GM23338 (cell line): ENCODE results near the gene HTRA1. TPM values are rescaled to one million over a fixed set of nuclear protein-coding genes. Genes with fewer than 3 reads are reported as not detected.
A peak's percentile ranks its signal among the peaks of the same experiment; 100 is the strongest.

Experiments used
- ATAC-seq: fragments of 200-7000 bp; cut with Tn5 transposase; 3 replicates; pipeline ENCODE4 v1.9.1; 2020
- DNase-seq: peaks from one replicate; pipeline ENCODE4 v3.0.0-alpha.2; 2015; ENCODE audit warnings: low spot score
- H2AFZ ChIP-seq: fragments of 200-600 bp; sonication (generic); 2 replicates; pipeline ENCODE4 v1.8.0; 2016; ENCODE audit warnings: antibody characterized with exemption, mild to moderate bottlenecking, moderate library complexity
- H3F3A ChIP-seq: fragments of 200-600 bp; sonication (generic); replicated peaks from 2 replicates; pipeline ENCODE4 v1.8.0; 2017; ENCODE audit warnings: antibody characterized with exemption, mixed run types, low read depth
- H3K27ac ChIP-seq: fragments of 200-600 bp; sonication (generic); 2 replicates; pipeline ENCODE4 v1.6.1; 2016; ENCODE audit warnings: low read depth
- H3K27me3 ChIP-seq: fragments of 200-600 bp; sonication (generic); 2 replicates; pipeline ENCODE4 v1.8.0; 2016; ENCODE audit warnings: mild to moderate bottlenecking, mixed run types, moderate library complexity; ENCODE audit not compliant: insufficient read depth
- H3K36me3 ChIP-seq: fragments of 200-600 bp; sonication (generic); 2 replicates; pipeline ENCODE4 v1.8.0; 2016; ENCODE audit warnings: mild to moderate bottlenecking; ENCODE audit not compliant: insufficient read depth
- H3K4me1 ChIP-seq: fragments of 200-600 bp; sonication (generic); 2 replicates; pipeline ENCODE4 v1.8.0; 2016; ENCODE audit warnings: mild to moderate bottlenecking, moderate library complexity; ENCODE audit not compliant: insufficient read depth
- H3K4me2 ChIP-seq: fragments of 200-600 bp; sonication (generic); 2 replicates; pipeline ENCODE4 v1.7.1; 2017; ENCODE audit warnings: mixed run types
- H3K4me3 ChIP-seq: fragments of 200-600 bp; sonication (generic); 2 replicates; pipeline ENCODE4 v1.6.1; 2016; ENCODE audit warnings: mixed run types
- H3K79me2 ChIP-seq: fragments of 200-600 bp; sonication (generic); replicated peaks from 2 replicates; pipeline ENCODE4 v1.8.0; 2017; ENCODE audit warnings: mild to moderate bottlenecking; ENCODE audit not compliant: insufficient read depth
- H3K9me2 ChIP-seq: fragments of 200-600 bp; sonication (generic); 2 replicates; pipeline ENCODE4 v1.8.0; 2017; ENCODE audit not compliant: insufficient read depth
- H4K20me1 ChIP-seq: fragments of 200-600 bp; sonication (generic); replicated peaks from 2 replicates; pipeline ENCODE4 v1.8.0; 2017; ENCODE audit warnings: mild to moderate bottlenecking; ENCODE audit not compliant: insufficient read depth
- H3K27ac Mint-ChIP-seq: 2 replicates; pipeline ENCODE4 v1.8.0; 2020; ENCODE audit warnings: inconsistent platforms, mild to moderate bottlenecking, moderate library complexity, mixed read lengths
- H3K27me3 Mint-ChIP-seq: 3 replicates; pipeline ENCODE4 v1.8.0; 2022; ENCODE audit warnings: low read depth, mild to moderate bottlenecking, moderate library complexity, mixed read lengths, inconsistent platforms; ENCODE audit not compliant: insufficient read depth, poor library complexity
- H3K36me3 Mint-ChIP-seq: 3 replicates; pipeline ENCODE4 v1.8.0; 2021; ENCODE audit warnings: low read depth, mild to moderate bottlenecking, inconsistent platforms, moderate library complexity, mixed read lengths
- H3K4me1 Mint-ChIP-seq: 3 replicates; pipeline ENCODE4 v1.8.0; 2020; ENCODE audit warnings: mild to moderate bottlenecking, inconsistent platforms, mixed read lengths
- H3K4me3 Mint-ChIP-seq: 3 replicates; pipeline ENCODE4 v1.8.0; 2021; ENCODE audit warnings: moderate library complexity, mild to moderate bottlenecking, inconsistent platforms, mixed read lengths
- H3K9me3 Mint-ChIP-seq: 3 replicates; pipeline ENCODE4 v1.8.0; 2020; ENCODE audit warnings: moderate library complexity, mild to moderate bottlenecking, inconsistent platforms, mixed read lengths
- CREB1 ChIP-seq: fragments of 250-450 bp; sonication (Bioruptor Pico); IDR thresholded peaks from 2 replicates; pipeline ENCODE4 v1.5.0; 2020; ENCODE audit warnings: low read depth, mild to moderate bottlenecking, moderate library complexity
- EZH2 ChIP-seq: fragments of 200-600 bp; sonication (generic); IDR thresholded peaks from one replicate; pipeline ENCODE4 v1.8.0; 2017; ENCODE audit warnings: antibody characterized with exemption, mild to moderate bottlenecking, low read depth; ENCODE audit not compliant: unreplicated experiment
- NANOG ChIP-seq: IDR thresholded peaks from 2 replicates; pipeline ENCODE4 v1.6.1; 2016; ENCODE audit warnings: antibody characterized with exemption, borderline replicate concordance
- STAT1 ChIP-seq: IDR thresholded peaks from one replicate; pipeline ENCODE4 v1.6.1; 2016; ENCODE audit warnings: antibody characterized with exemption; ENCODE audit not compliant: unreplicated experiment
- ZNF114 ChIP-seq: fragments of 250-450 bp; sonication (Bioruptor Pico); IDR thresholded peaks from 2 replicates; pipeline ENCODE4 v1.5.0; 2020; ENCODE audit warnings: mild to moderate bottlenecking, moderate library complexity
- ZNF331 ChIP-seq: fragments of 250-450 bp; sonication (Bioruptor Pico); IDR thresholded peaks from 2 replicates; pipeline ENCODE4 v1.5.0; 2020; ENCODE audit warnings: low read depth, mild to moderate bottlenecking, moderate library complexity
- polyA plus RNA-seq: library from polyadenylated mRNA; unstranded; fragments of >200 nt; fragmentation: Nextera tagmentation; extraction: Ambion mirVana; gene quantifications from 2 replicates; pipeline ENCODE4 v1.2.1, GENCODE V29; 2016
- total RNA-seq: library from RNA; depleted of rRNA; stranded (reverse); fragments of >200 nt; shearing (Covaris generic); gene quantifications from 2 replicates; pipeline ENCODE4 v1.2.3, GENCODE V29; 2014
- TF ChIP-seq, protein P1 (sequence below): IDR thresholded peaks from 2 replicates; pipeline ENCODE4 v1.6.1; 2016; ENCODE audit warnings: antibody characterized with exemption

The HTRA1 gene
- total and polyA plus RNA-seq, 2 experiments from 2014 or later: 8.1 to 16.1 TPM

DNA sequence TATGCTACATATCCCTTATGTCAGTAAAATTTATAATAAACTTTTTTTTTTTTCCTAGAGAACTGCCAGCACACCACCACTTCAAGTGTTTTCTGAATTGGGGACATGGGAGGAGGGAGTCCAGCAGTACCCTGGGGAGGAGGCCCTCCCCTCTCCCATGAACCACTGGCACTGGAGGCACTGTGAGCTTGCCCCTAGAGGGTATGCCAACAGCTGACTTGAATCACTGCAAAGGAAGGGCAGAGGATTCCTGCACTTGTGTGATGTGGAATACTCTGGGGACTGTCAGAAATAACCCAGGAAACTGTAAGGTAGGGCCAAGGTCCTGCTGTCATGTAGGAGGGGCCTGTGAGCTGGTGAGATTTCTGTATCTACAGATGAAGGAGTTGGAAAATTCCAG lies 15.4 kb upstream of the HTRA1 start:
- no peak for DNase-seq

GRCh38 chr10:122446668-122447423 lies 14.5 kb upstream of the HTRA1 start:
- Mint-ChIP-seq H3K4me3 (no peak overlapping the region), H3K9me3 (peaks cover 20% of the 10 kb centered on the region; the same call in 2 of the 3 replicates), H3K36me3 (peaks cover 10% of the 10 kb centered on the region), H3K27me3 (no peaks in the 10 kb centered on the region), H3K27ac (no peak overlapping the region), H3K4me1 (no peaks in the 10 kb centered on the region; the same call in 2 of the 3 replicates)
- DNase-seq (peak; percentile 30), ATAC-seq (peak; percentile 57)
- H3K27me3 ChIP-seq: no peaks in the 10 kb centered on the region
- no peak overlapping the region for H3K4me2 ChIP-seq
- no peak overlapping the region for H2AFZ ChIP-seq
- no peaks in the 10 kb centered on the region for H3F3A ChIP-seq
- H3K79me2 ChIP-seq: no peaks in the 10 kb centered on the region
- H4K20me1 ChIP-seq: no peaks in the 10 kb centered on the region
- H3K4me3 ChIP-seq: no peak overlapping the region
- no peaks in the 10 kb centered on the region for H3K9me2 ChIP-seq
- TF ChIP-seq NANOG (no peak), ZNF114 (CRISPR knock-in tag) (no peak), CREB1 (CRISPR knock-in tag) (no peak)
- TF ChIP-seq, protein P1, sequence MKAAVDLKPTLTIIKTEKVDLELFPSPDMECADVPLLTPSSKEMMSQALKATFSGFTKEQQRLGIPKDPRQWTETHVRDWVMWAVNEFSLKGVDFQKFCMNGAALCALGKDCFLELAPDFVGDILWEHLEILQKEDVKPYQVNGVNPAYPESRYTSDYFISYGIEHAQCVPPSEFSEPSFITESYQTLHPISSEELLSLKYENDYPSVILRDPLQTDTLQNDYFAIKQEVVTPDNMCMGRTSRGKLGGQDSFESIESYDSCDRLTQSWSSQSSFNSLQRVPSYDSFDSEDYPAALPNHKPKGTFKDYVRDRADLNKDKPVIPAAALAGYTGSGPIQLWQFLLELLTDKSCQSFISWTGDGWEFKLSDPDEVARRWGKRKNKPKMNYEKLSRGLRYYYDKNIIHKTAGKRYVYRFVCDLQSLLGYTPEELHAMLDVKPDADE: no peak
- H3K36me3 ChIP-seq: no peaks in the 10 kb centered on the region; the same call in 1 of the 2 replicates
- no peak overlapping the region for H3K27ac ChIP-seq
- H3K4me1 ChIP-seq: peaks cover 4% of the 10 kb centered on the region; the same call in 1 of the 2 replicates

More for the DNA sequence above, 15.4 kb upstream of the HTRA1 start:
- H3K27me3 Mint-ChIP-seq: no peaks in the 10 kb centered on the region
- no peak overlapping the region for H3K4me2 ChIP-seq
- H3K27me3 ChIP-seq: no peaks in the 10 kb centered on the region
- no peak for ATAC-seq
- no peaks in the 10 kb centered on the region; the same call in 1 of the 2 replicates for H3K36me3 ChIP-seq
- peaks cover 20% of the 10 kb centered on the region; the same call in 2 of the 3 replicates for H3K9me3 Mint-ChIP-seq
- H3K9me2 ChIP-seq: no peaks in the 10 kb centered on the region
- no peaks in the 10 kb centered on the region for H3F3A ChIP-seq
- H3K4me3 Mint-ChIP-seq: no peak overlapping the region
- H2AFZ ChIP-seq: no peak overlapping the region
- H3K4me3 ChIP-seq: no peak overlapping the region
- H4K20me1 ChIP-seq: no peaks in the 10 kb centered on the region
- H3K27ac ChIP-seq: no peak overlapping the region
- H3K79me2 ChIP-seq: no peaks in the 10 kb centered on the region
- TF ChIP-seq EZH2: no peak
- no peak for TF ChIP-seq ZNF114 (CRISPR knock-in tag)
- TF ChIP-seq ZNF331 (CRISPR knock-in tag): no peak
- TF ChIP-seq STAT1: no peak
- TF ChIP-seq, protein P1: no peak
- no peaks in the 10 kb centered on the region; the same call in 2 of the 3 replicates for H3K4me1 Mint-ChIP-seq
- no peak overlapping the region for H3K27ac Mint-ChIP-seq
- H3K36me3 Mint-ChIP-seq: peaks cover 10% of the 10 kb centered on the region
- H3K4me1 ChIP-seq: peaks cover 4% of the 10 kb centered on the region; the same call in 1 of the 2 replicates
